Measurements from ENCODE around the gene TMEM14A.

Gene TMEM14A

DNA sequence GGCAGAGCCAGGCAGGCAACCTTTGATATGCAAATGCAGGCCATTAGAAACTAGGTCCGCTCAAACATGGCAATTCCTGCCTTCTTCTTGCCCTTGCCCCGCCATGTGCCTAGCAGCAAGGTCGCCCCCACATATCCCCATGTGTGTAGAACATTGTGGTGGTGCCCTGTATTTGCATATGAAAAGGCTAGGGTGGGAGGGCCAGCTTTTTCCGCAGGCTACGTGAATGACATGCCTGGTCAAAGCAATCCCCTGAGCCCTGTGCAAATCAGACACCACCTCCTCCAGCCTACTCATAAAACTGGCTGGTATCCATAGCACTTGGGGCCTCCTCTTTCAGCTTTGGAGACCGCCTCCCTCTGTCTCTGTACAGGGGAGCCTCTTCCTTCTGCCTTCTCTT is 60.8 kb downstream of the TMEM14A start:
- in situ Hi-C loops (cut with HindIII; ENCODE audit: low sequenced_read_pairs) = no loop called here

- in situ Hi-C loops (cut with HindIII; ENCODE audit: low sequenced_read_pairs) = no loop called here
These were observed 62.3 kb downstream of the TMEM14A start for GRCh38 chr6:52733172-52733571.

- in situ Hi-C loops (cut with HindIII; ENCODE audit: low sequenced_read_pairs) = no loop called here
These were observed 63.2 kb downstream of the TMEM14A start for GRCh38 chr6:52734072-52734471.

- in situ Hi-C loops (cut with HindIII; ENCODE audit: low sequenced_read_pairs) = no loop called here
These were observed 64.2 kb downstream of the TMEM14A start for GRCh38 chr6:52735071-52735470.

DNA sequence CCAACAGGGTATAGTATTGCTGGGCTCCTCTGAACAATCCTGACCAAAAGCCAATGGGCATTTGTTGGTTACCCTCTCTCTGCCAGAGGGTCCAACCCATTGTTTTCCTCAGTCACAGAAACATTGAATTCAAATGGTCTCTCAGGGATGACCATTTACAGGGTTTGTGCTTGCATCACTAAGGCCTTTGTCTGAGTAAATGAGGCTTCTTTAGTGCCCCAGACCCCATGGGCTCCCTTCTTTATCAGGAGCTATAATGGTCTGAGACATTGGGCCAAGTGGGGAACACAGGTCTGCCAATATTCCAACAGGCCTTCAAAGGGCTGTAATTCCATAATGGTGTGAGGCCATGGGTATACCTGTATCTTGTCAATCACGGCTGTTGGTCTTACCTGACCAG is 65.2 kb downstream of the TMEM14A start:
- in situ Hi-C loops (cut with HindIII; ENCODE audit: low sequenced_read_pairs) = no loop called here

All from DLD1 (cell line).